GM19193 (cell line): ENCODE data around the gene S1PR2.

Experiments
- POLR2A ChIP-seq: IDR thresholded peaks from 4 replicates; pipeline ENCODE4 v1.6.1; 2011; ENCODE audit not compliant: insufficient read depth, insufficient read length; ENCODE audit errors: extremely low read depth

Gene S1PR2

GRCh38 chr19:10182847-10183246 lies 48.3 kb downstream of the S1PR2 start:
- TF ChIP-seq POLR2A: no peak

GRCh38 chr19:10182076-10182475 lies 49.1 kb downstream of the S1PR2 start:
- TF ChIP-seq POLR2A: no peak

GRCh38 chr19:10180459-10180858 lies 50.7 kb downstream of the S1PR2 start:
- TF ChIP-seq POLR2A: no peak

- no peak for TF ChIP-seq POLR2A
These were observed 57.6 kb downstream of the S1PR2 start for GRCh38 chr19:10173527-10173926.
